Activated CD8-positive, alpha-beta memory T cell treated with anti-CD3 and anti-CD28 coated beads, Interleukin-2, amount 50 U/mL, for 1 hour (primary cell): ENCODE measurements around the gene FAM53B.
"Not testable (repeated sequence)": the region's sequence is repeated elsewhere in the genome, so short reads cannot be mapped to it uniquely, and the experiment has no call there.

Source experiments
- DNase-seq: peaks from one replicate; pipeline ENCODE4 v3.0.0-alpha.2; 2020; ENCODE audit errors: extremely low read depth

The FAM53B gene, protein sequence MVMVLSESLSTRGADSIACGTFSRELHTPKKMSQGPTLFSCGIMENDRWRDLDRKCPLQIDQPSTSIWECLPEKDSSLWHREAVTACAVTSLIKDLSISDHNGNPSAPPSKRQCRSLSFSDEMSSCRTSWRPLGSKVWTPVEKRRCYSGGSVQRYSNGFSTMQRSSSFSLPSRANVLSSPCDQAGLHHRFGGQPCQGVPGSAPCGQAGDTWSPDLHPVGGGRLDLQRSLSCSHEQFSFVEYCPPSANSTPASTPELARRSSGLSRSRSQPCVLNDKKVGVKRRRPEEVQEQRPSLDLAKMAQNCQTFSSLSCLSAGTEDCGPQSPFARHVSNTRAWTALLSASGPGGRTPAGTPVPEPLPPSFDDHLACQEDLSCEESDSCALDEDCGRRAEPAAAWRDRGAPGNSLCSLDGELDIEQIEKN

DNA sequence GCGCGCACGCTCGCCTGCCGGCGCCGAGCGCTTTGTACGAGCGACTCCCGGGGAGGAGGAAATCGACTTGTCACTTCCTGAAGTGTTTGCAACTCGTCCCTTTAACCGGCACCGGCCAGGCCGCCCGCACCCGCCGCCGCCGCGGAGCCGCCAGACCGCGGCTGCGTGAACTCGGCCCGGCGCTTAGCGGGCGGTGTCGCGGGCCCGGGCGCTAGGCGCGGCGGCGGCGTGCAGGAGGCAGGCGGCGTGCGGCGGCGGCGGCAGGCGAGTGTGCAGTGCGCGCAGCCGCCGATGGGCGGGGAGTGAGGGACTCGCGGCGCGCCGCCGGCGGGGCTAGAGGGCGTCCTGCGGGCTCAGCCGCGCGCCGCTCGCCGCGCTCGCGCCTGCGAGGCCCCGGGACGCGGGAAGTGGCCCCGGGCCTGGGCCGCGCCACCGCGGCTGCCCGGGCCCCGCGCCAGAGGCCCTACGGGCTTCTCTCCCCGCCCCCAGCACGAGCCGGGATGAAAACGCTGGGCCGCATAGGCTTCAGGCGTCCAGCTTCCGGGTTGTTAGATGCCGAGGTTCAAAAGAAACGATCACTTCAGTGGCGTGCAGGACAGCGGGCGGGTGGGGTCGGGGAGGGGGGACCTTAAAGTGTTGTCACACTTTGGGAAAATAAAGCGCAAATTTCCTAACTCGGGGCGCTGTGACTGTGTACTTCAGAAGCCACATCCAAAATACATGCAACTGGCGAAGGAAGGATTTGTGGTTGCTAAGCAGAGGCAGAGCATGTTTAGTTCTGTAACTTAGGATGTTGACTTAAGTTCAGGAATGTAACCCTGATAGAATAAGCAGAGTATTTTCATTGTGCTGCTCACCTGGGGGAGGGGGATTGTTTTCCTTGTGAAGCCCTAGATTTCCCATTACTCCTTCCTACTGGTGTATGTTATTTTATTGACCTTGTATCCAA, at the start of gene FAM53B:
Gene FAM53B, minus strand, starts transcription at position 277 of the 949 bp plus-strand sequence. CDS start 37,665 bp downstream, outside the sequence.
- no peak for DNase-seq

DNA sequence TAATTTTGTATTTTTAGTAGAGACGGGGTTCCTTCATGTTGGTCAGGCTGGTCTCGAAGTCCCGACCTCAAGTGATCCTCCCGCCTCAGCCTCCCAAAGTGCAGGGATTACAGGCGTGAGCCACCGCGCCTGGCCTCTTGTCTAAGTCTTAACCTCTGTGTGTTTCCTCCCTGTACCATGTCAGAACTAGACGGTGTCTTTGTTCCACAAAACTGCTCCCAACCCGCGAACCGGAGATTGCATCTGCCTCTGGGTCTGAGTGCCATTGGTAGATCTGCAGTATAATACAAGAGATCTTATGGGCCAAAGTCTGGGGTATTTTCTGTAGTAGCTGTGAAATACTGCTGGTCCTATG, 48.8 kb upstream of the FAM53B start:
- no peak for DNase-seq

DNA sequence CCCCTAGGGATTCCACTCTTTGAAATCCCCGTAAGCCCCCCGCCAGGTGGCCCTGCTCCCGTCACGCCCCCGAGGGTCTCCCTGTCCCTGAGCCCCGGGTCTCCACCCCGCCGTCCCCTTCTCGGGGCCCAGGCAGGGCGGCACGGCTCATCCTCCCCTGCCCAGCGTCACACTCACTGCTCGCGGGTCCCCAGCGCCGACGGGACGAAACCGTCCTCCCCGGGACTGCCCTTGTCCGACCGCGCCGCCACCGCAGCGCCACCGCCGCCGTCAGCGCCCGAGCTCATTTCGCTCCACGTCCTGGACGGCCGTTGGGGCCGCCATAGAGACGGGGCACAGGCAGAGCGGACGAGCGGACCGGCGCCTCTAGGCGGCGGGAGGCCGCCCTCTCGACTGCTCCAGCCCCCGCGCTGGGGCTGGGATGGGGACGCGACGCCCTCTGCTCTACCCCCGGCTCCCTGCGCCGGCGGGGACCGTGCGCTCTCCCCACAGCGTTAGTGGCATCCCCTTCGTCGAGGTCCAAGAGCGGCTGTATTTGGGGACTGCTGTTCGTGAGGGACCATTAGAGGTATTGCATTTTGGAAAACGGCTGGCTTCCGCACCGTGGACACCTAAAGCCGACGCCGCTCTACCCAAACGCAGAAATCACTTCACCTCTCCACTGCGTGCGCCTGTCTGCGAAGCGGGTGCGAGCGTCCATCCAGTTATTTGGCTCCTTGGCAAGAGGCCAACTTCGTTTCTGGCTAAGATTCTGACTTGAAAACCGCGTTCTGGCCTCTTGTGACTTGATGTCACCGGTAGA, 47.6 kb upstream of the FAM53B start, which contains the start of gene EEF1AKMT2:
Gene EEF1AKMT2, minus strand, starts transcription at position 341 of the 802 bp plus-strand sequence. Its CDS starts 54 bp downstream, at position 287.
- DNase-seq, result peak; percentile 43

DNA sequence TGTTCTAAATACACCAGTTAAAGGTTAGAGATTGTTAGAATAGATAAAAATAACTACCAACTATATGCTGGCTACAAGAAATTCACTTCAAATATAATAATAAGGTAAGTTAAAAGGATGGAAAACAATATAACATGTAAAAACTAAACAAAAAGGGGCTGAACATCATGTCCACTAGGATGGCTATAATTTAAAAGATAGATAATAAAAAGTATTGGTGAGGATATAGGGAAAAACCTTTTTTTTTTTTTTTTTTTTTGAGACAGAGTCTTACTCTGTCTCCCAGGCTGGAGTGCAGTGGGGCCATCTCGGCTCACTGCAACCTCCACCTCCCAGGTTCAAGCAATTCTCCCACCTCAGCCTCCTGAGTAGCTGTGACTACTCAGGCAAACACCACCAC, 38.7 kb upstream of the FAM53B start:
- DNase-seq, result not testable (repeated sequence)

DNA sequence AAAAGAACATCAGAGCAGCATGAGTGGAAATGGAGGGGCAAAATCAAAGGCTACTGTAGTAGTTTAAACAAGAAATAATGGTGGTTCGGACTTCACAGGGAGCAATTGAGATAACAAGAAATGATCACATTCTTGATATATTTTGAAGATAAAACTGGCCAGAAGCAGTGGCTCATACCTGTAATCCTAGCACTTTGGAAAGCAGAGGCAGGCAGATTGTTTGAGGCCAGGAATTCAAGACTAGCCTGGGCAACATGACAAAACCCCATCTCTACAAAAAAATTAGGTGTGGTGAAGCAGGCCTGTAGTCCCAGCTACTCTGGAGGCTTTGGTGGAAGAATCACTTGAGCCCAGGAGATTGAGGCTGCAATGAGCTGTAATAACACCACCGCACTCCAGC, 24.6 kb upstream of the FAM53B start:
- DNase-seq, result no peak

DNA sequence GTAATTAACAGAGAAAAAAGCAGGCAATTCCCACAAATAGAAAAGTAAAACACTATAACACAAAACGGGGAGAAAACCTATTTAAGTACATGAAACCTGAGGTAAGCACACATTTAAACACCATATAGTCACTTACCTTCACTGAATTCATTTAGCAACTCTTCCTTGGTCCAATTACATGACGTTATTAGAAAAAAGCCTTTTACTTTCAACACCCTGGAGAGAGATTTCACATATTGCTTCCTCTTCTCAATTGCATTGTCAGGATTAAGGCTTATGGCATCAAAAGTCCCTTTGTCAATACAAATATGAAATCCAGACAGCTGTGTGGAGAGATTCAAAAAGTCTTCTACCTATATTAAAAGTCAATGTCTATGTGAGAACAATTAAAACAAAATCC, 21.1 kb upstream of the FAM53B start:
- DNase-seq, result no peak

DNA sequence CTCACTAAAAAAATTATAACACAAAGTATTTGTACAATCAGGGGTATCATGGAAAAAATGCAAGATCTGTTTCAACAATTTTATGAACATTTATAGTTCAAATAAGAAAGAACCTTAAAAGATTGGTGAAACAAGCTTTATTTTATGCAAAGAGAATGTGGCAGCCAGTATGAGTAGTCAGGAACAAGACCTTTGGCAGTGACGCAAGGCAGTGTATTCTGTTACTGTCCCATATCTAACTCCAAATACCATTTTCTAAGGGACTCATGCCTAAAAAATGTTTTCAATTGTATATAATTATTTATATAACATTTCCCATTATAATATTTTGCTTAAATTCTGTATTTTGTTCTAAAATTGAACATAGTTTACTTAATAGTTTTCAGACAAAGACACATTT, 19.1 kb upstream of the FAM53B start:
- DNase-seq, result no peak

DNA sequence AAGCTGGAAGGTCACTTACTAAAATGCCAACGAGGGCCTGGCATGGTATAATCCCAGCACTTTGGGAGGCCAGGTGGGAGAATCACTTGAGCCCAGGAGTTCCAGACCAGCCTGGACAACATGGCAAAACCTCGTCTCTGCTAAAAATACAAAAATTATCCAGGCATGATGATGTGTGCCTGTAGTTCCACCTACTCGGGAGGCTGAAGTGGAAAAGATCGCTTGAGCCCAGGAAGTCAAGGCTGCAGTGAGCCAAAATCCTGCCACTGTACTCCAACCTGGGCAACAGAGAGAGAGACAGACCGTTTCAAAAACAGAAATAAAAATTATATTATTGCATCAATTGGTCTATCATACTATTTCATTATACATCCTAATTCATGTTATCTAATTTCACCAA, 18.1 kb upstream of the FAM53B start:
- DNase-seq, result no peak

DNA sequence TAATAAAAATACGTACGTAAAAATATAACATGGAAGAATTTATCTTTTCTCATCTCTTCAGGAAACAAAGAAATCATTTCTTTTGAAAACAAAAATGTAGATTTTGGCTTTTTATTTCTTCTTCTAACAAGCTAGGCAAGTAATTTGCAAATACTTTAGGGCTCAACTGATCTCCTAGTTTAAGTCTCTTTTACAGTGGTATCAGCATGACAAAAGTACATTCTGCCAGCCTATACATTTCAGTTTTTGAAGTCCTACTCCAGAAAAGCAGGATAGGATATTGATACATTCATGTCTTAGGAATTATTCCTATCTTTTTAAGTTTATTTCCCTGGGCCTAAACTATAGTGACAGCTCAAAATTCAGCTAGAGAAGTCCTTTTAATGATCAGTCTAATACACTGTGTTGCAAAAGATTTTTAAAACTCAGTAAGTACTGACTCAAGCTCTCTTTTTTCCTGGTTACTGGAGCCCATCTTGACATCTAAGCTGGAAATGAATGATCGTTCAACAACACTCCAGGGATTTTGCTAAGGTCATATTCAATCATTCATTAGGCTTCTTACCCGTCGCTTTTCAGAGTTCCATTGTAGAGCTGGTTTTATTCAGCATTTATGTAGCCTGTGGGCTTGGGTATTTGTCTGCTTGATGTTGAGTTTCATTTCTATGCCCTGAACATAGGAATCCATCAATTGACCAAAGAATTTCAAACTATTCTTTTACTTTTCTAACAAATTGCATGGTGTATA, 12.2 kb upstream of the FAM53B start:
- no peak for DNase-seq

DNA sequence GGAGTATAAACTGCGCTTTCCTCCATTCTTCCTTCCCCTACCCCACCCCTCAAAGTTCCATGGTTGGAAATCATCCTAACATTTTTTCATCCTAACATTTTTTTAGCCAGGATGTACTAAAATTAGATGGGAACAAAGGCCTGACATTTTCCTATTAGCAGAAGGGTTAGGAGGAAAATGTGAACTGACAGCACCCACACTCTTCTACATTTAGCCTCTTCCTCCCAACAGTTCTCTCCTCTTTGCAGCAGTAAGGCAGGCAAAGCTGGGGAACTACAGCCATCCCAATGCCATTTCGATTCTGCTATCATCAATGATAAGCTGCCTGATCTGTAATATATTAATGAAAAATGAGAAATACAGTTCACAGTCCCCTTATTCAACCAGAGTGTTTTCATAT, 11.4 kb upstream of the FAM53B start:
- no peak for DNase-seq

DNA sequence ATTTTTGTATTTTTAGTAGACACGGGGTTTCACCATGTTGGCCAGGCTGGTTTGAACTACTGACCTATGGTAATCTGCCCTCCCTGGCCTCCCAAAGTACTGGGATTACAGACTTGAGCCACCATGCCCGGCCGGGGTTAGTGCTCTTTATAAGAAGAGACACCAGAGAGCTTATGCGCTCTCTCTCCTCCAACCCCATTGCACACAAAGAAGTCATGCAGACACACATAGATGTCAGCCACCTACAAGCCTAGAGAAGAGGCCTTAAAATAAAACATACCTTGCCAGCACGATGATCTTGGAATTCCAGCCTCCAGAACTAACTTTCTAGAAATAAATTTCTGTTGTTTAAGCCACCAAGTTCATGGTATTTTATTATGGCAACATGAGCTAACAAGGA, 10.0 kb upstream of the FAM53B start:
- no peak for DNase-seq

DNA sequence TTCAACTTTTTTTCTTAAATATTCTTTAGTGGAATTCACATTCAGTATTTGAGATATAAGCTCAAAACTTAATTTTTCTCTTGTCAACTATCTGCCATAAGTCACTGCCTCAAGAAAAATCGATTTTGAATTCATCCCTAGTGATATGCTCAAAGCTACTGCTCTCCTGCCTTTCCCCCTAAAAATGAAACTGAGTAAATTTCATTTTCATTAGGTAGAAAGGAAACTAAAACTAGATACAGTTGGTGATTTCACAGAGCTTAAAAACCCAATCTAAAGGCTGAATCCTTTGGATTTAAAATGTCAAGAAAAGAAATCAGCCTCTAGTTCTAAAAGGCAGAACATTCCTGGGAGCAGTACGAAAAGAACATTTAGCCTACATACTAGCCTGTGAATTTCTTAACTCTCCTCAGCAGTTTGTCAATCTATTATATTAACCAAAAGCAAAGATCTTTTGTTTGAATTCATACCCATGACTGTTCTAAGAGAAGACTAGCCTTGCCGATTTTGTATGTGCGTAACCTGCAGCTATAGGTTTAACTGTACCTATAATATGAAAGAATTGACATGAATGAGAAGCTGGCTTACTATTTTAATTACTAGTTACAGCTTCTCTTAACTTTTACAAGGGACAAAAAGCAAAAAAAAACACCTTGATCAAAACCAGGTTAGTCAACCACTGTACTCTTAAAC, 4.9 kb upstream of the FAM53B start:
- no peak for DNase-seq

DNA sequence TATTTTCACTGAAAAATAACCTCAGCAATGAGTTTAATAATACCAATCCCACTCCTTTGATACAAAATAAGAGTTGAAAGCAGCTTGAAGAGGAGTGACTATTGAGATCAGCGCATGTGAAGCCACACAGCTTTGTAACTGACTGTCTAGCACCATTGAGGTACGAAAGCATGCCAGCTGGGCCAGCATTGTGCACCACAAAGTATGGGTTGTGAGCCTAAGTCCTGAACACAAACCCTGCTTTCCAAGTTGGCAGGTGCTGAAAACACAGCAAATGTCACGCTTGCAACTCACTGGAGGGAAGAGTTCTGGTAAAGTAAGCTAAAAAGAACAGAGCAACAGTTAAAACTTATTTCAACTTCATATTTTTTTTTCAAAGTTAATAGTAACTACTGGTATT, 4.0 kb upstream of the FAM53B start:
- DNase-seq, result no peak

DNA sequence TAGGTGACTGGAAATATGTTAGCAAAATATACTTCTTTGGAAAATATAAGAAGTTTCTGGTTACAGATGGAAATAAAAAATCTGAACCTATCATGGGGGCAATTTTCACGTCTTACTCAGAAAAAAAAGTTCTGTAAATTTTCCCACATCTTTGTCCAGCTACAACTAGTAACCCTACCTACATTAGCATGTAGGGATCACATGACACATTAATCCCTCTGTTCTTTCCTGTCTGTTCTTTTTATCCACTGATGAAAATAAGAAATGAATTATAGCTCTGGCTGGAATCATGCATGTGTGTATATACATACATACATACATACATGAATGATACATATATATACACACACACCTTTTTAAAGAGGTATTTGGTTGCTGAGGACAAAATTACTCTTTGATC, 3.6 kb upstream of the FAM53B start:
- no peak for DNase-seq

DNA sequence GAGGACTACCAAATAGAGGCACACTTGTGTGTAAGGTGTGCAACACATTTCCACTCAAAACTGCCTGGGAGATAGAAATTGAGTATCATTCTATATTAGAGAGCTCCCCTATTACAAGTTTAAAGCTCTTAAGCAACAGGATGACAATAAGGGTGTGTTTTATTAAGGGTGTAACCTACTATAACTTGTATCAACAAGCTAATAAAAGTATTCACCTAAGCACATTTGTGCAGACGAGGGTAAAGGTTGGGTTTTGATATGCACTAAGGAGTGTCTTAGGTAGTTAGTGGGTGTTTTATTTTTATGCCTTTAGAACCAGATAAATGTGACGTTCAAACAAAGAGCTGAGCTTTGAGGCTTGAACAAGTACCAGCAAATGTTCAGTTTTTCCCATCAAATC, 2.8 kb upstream of the FAM53B start:
- DNase-seq, result no peak

DNA sequence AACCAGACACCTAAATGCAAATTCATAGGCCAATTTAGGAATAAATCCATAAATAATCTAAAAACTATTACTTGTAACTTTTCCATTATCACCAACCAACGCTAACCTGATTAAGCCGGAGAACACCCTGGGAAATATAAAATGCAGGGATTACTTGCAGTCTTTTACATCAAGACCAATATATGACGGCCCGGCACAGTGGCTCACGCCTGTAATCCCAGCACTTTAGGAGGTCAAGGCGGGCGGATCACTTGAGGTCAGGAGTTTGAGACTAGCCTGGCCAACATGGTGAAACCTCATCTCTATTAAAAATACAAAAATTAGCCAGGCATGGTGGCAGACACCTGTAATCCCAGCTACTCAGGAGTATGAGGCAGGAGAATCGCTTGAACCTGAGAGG, 2.3 kb upstream of the FAM53B start:
- DNase-seq, result not testable (repeated sequence)

DNA sequence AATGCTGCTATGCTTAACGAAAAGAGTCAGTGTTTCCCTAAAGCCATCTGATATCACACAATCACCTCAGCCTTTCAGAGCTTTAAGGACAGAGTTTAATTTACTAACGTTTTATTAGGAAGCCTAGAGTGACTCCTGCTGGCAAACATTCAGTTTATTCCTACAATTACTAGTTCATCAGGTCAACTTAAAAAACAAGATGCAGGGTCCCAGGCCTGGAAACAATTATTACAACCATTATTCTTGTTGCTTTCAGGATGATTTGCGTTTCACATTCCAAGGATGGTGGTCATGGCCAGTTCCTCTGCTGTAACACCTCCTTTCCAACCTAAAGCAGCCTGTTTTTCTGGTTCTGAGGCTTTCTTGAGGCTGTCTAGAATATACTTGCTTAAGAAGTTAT, 1.5 kb upstream of the FAM53B start:
- no peak for DNase-seq

DNA sequence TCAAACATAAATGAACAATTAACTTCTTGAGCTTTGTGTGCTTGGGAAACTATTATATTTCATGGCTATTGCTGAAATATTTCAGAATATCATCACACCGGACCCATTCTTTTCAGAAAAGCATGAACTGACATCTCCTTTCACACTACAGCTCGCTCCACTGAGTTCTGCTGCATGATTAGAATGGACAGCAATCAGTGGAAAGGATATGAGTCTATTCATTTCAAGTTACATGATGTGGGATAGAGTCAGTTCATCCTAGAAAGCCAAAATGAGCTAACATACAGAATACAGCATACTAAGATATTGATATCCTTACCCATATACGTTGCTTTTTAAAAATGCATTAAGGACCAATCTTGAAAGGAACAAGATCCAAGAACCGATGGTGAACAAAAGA, 1.1 kb upstream of the FAM53B start:
- DNase-seq, result no peak

DNA sequence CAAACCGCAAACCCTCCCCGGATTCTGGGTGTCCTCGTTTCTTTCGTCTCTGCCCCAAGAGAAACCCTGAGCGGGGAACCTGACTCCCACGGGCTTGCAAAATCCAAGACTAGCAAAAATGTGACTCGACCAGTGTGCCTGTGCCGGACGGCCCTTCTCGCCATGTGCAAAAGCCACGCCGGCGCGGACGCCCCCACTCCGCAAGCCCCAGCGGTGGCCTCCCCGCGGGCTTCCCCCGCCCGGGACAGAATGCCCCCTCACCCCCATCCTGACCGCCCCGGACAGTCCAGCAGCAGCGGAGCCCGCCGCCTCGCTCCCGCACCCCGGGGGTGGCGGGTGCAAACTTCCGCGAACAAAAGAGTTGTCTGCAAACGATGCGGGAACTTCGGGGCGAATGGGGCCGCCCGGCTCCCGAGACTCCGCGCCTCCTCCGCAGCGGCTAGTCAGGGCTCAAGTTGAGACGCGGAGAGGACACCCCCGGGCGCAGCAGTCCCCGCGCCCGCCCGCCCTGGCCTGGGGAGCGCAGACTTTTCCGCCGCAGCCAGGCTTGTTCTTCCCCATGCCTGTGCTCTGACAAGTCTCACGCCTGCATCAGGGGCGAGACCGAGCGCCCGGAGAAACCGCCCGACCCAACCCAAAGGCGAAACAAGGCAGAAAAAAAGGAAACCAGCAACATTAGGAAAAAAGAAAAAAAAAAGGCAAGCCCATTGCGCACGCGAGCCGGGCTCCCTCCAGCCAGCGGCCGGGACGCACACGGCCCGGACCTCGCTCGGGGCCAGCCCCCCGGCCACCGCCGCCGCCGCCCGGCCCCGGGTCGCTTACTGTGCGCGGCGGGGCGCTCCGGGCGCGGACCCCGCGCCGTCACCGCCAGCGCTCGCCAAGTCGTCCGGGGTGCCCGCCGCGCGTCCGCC, 732 bp downstream of the FAM53B start:
- no peak for DNase-seq
